ENCODE measurements around the gene OR4D6.
A peak's percentile ranks its signal among the peaks of the same experiment; 100 is the strongest.
"Not testable (repeated sequence)": the region's sequence is repeated elsewhere in the genome, so short reads cannot be mapped to it uniquely, and the experiment has no call there.

OR4D6 gene

GRCh38 chr11:59456661-59457060 is at the start of gene OR4D6:
TSS of gene OR4D6 (plus strand) at chr11:59456961. CDS start at chr11:59456961, 0 bp downstream.
- no peak for DNase-seq (ENCODE audit: low read depth)

GRCh38 chr11:59413646-59414045 is 43.1 kb upstream of the OR4D6 start:
- no peak for DNase-seq (ENCODE audit: low read depth)

- no peak for DNase-seq (ENCODE audit: low read depth)
Observed at GRCh38 chr11:59415111-59415510, 41.6 kb upstream of the OR4D6 start.

GRCh38 chr11:59416613-59417012 is 40.1 kb upstream of the OR4D6 start:
- no peak for DNase-seq (ENCODE audit: low read depth)

- DNase-seq (ENCODE audit: low read depth): no peak
Observed at GRCh38 chr11:59417023-59417422, 39.7 kb upstream of the OR4D6 start.

GRCh38 chr11:59418156-59418555 is 38.6 kb upstream of the OR4D6 start:
- DNase-seq (ENCODE audit: low read depth): no peak

GRCh38 chr11:59423835-59424234 is 32.9 kb upstream of the OR4D6 start:
- DNase-seq (ENCODE audit: low read depth): no peak

GRCh38 chr11:59425131-59425530 is 31.6 kb upstream of the OR4D6 start:
- no peak for DNase-seq (ENCODE audit: low read depth)

- no peak for DNase-seq (ENCODE audit: low read depth)
Observed at GRCh38 chr11:59426361-59427067, 30.2 kb upstream of the OR4D6 start, which contains the start of gene OR5A2. TSS of gene OR5A2 (minus strand) at chr11:59426413. CDS start at chr11:59422953, 3,460 bp downstream.

- DNase-seq (ENCODE audit: low read depth): no peak
Observed at GRCh38 chr11:59427068-59427382, 29.7 kb upstream of the OR4D6 start.

- peak; percentile 39 for DNase-seq (ENCODE audit: low read depth)
Observed at GRCh38 chr11:59429924-59430516, 26.7 kb upstream of the OR4D6 start.

GRCh38 chr11:59436169-59436568 is 20.6 kb upstream of the OR4D6 start, which contains the start of gene OR5A1:
TSS of gene OR5A1 (plus strand) at chr11:59436469. CDS start at chr11:59443169, 6,700 bp downstream.
- no peak for DNase-seq (ENCODE audit: low read depth)

GRCh38 chr11:59437770-59438169 is 19.0 kb upstream of the OR4D6 start:
- no peak for DNase-seq (ENCODE audit: low read depth)

- not testable (repeated sequence) for DNase-seq (ENCODE audit: low read depth)
Observed at GRCh38 chr11:59445624-59446023, 11.1 kb upstream of the OR4D6 start.

GRCh38 chr11:59448484-59448883 is 8.3 kb upstream of the OR4D6 start:
- no peak for DNase-seq (ENCODE audit: low read depth)

GRCh38 chr11:59459916-59460315 is 3.2 kb downstream of the OR4D6 start:
- DNase-seq (ENCODE audit: low read depth): no peak

- DNase-seq (ENCODE audit: low read depth): no peak
Observed at GRCh38 chr11:59463190-59463641, 6.5 kb downstream of the OR4D6 start.

GRCh38 chr11:59473015-59473414 is 16.3 kb downstream of the OR4D6 start, which contains the start of gene OR4D10:
TSS of gene OR4D10 (plus strand) at chr11:59473315. CDS start at chr11:59477430, 4,115 bp downstream.
- DNase-seq (ENCODE audit: low read depth): no peak

GRCh38 chr11:59475176-59475575 is 18.4 kb downstream of the OR4D6 start:
- no peak for DNase-seq (ENCODE audit: low read depth)

- no peak for DNase-seq (ENCODE audit: low read depth)
Observed at GRCh38 chr11:59479906-59480305, 23.1 kb downstream of the OR4D6 start.

- no peak for DNase-seq (ENCODE audit: low read depth)
Observed at GRCh38 chr11:59480359-59480758, 23.6 kb downstream of the OR4D6 start.

- DNase-seq (ENCODE audit: low read depth): no peak
Observed at GRCh38 chr11:59501931-59502330, 45.2 kb downstream of the OR4D6 start.

- DNase-seq (ENCODE audit: low read depth): no peak
Observed at GRCh38 chr11:59503276-59503675, 46.5 kb downstream of the OR4D6 start, which contains the start of gene OR4D11. TSS of gene OR4D11 (plus strand) at chr11:59503576. CDS start at chr11:59503576, 0 bp downstream.
